HL-60 (cell line): Measurements from ENCODE around the gene SPSB4.

ENCODE experiments used
- DNase-seq, 2 experiments: peaks; one replicate each; pipeline ENCODE4 v3.0.0-alpha.2; 2010 to 2020; ENCODE audit warnings: low read depth in 1 of 2, low spot score in 1 of 2
- H3K27ac ChIP-seq: fragments of 250-450 bp; sonication (Bioruptor Pico); replicated peaks from 2 replicates; pipeline ENCODE4 v1.5.1; 2020; ENCODE audit warnings: mild to moderate bottlenecking, moderate library complexity
- H3K27me3 ChIP-seq: fragments of 250-450 bp; sonication (Bioruptor Pico); 2 replicates; pipeline ENCODE4 v1.5.1; 2021; ENCODE audit warnings: mild to moderate bottlenecking, moderate library complexity; ENCODE audit not compliant: insufficient read depth, poor library complexity, severe bottlenecking
- H3K4me3 ChIP-seq: replicated peaks from 2 replicates; pipeline ENCODE4 v1.5.1; 2011; ENCODE audit warnings: mild to moderate bottlenecking, control low read depth, low read length; ENCODE audit not compliant: insufficient read depth
- CTCF ChIP-seq: IDR thresholded peaks from one replicate; pipeline ENCODE4 v1.5.1; 2011; ENCODE audit warnings: low read length, control low read depth, inconsistent platforms; ENCODE audit not compliant: insufficient read depth
- GABPA ChIP-seq: IDR thresholded peaks from 2 replicates; pipeline ENCODE4 v1.6.1; 2012; ENCODE audit warnings: low read depth
- POLR2AphosphoS5 ChIP-seq: IDR thresholded peaks from 2 replicates; pipeline ENCODE4 v1.6.1; 2012; ENCODE audit warnings: low read depth
- SPI1 ChIP-seq: IDR thresholded peaks from 2 replicates; pipeline ENCODE4 v1.6.1; 2012; ENCODE audit warnings: low read depth, mild to moderate bottlenecking, borderline replicate concordance
- TF ChIP-seq, protein P1 (sequence below): IDR thresholded peaks from 2 replicates; pipeline ENCODE4 v1.6.1; 2012; ENCODE audit warnings: low read depth; ENCODE audit not compliant: insufficient replicate concordance

SPSB4 gene

GRCh38 chr3:141091426-141091825, 40.3 kb downstream of the SPSB4 start:
- H3K4me3 ChIP-seq, result no peak overlapping the region
- peaks cover 6% of the 10 kb centered on the region for H3K27me3 ChIP-seq
- DNase-seq, result no peak
- no peak overlapping the region for H3K27ac ChIP-seq
- TF ChIP-seq CTCF (no peak), SPI1 (no peak), POLR2AphosphoS5 (no peak), GABPA (no peak)
- TF ChIP-seq, protein P1, sequence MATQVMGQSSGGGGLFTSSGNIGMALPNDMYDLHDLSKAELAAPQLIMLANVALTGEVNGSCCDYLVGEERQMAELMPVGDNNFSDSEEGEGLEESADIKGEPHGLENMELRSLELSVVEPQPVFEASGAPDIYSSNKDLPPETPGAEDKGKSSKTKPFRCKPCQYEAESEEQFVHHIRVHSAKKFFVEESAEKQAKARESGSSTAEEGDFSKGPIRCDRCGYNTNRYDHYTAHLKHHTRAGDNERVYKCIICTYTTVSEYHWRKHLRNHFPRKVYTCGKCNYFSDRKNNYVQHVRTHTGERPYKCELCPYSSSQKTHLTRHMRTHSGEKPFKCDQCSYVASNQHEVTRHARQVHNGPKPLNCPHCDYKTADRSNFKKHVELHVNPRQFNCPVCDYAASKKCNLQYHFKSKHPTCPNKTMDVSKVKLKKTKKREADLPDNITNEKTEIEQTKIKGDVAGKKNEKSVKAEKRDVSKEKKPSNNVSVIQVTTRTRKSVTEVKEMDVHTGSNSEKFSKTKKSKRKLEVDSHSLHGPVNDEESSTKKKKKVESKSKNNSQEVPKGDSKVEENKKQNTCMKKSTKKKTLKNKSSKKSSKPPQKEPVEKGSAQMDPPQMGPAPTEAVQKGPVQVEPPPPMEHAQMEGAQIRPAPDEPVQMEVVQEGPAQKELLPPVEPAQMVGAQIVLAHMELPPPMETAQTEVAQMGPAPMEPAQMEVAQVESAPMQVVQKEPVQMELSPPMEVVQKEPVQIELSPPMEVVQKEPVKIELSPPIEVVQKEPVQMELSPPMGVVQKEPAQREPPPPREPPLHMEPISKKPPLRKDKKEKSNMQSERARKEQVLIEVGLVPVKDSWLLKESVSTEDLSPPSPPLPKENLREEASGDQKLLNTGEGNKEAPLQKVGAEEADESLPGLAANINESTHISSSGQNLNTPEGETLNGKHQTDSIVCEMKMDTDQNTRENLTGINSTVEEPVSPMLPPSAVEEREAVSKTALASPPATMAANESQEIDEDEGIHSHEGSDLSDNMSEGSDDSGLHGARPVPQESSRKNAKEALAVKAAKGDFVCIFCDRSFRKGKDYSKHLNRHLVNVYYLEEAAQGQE, result no peak

- DNase-seq, result no peak
- H3K27ac ChIP-seq, result no peak overlapping the region
- H3K4me3 ChIP-seq, result no peak overlapping the region
- peaks cover 6% of the 10 kb centered on the region for H3K27me3 ChIP-seq
- TF ChIP-seq GABPA (no peak), CTCF (no peak), POLR2AphosphoS5 (no peak), SPI1 (no peak)
- TF ChIP-seq, protein P1, result no peak
These were observed 41.5 kb downstream of the SPSB4 start for GRCh38 chr3:141092663-141093062.

- TF ChIP-seq GABPA, result no peak
- TF ChIP-seq, protein P1, result no peak
- TF ChIP-seq CTCF, result no peak
- TF ChIP-seq POLR2AphosphoS5, result no peak
- no peak for TF ChIP-seq SPI1
- Histone ChIP-seq H3K27me3 (peaks cover 6% of the 10 kb centered on the region), H3K27ac (no peak overlapping the region), H3K4me3 (no peak overlapping the region)
- DNase-seq, result no peak
These were observed 42.2 kb downstream of the SPSB4 start for GRCh38 chr3:141093397-141093796.
